K562 (cell line): ENCODE results near the gene TPD52L2. TPM values are rescaled to one million over a fixed set of nuclear protein-coding genes. Genes with fewer than 3 reads are reported as not detected.

ENCODE experiments used
- HMG20B ChIP-seq: fragments of 250-450 bp; sonication (Bioruptor Pico); IDR thresholded peaks from 2 replicates; pipeline ENCODE4 v1.5.0; 2021; ENCODE audit warnings: mild to moderate bottlenecking
- KDM4B ChIP-seq, 2 experiments: fragments of 450-650 bp in 1 of 2; sonication (generic) in 1 of 2; IDR thresholded peaks; 2 replicates each; pipeline ENCODE4 v1.6.1; 2016 to 2017; ENCODE audit warnings: borderline replicate concordance in 2 of 2, antibody characterized with exemption in 1 of 2, low read depth in 1 of 2, mild to moderate bottlenecking in 1 of 2
- POLR2AphosphoS5 ChIP-seq: IDR thresholded peaks from 2 replicates; pipeline ENCODE4 v1.6.1; 2011; ENCODE audit warnings: mild to moderate bottlenecking, low read depth, low read length, moderate library complexity; ENCODE audit not compliant: control insufficient read depth, insufficient read depth
- SMAD1 ChIP-seq: fragments of 150-350 bp; IDR thresholded peaks from 2 replicates; pipeline ENCODE4 v1.6.1; 2014; ENCODE audit warnings: low read length, low read depth; ENCODE audit not compliant: partially characterized antibody
- TRIM24 ChIP-seq, 2 experiments: fragments of 450-650 bp; IDR thresholded peaks; 2 replicates each; pipeline ENCODE4 v1.6.1; 2016
- polyA plus RNA-seq, 8 experiments: library from polyadenylated mRNA; depleted of rRNA in 4 of 8; stranded (reverse) in 5 of 8; unstranded in 3 of 8; fragments of >200 nt; fragmentation: Nextera tagmentation in 2 of 8; fragmentation: Illumina TruSeq in 1 of 8; extraction: Ambion mirVana in 2 of 8; extraction: Trizol in 1 of 8; gene quantifications; 2 replicates each; pipeline versions ENCODE4 v1.2.1 to v1.2.3, GENCODE V29; 2011 to 2014; ENCODE audit warnings: inconsistent platforms in 1 of 8, missing spikeins in 1 of 8
- total RNA-seq, 7 experiments: library from RNA; depleted of rRNA in 6 of 7; stranded (reverse); fragments of >200 nt in 6 of 7; fragmentation: Illumina TruSeq in 2 of 7; extraction: Trizol in 2 of 7; gene quantifications; 2 replicates each; pipeline versions ENCODE4 v1.2.1 to v1.2.3, GENCODE V29; 2011 to 2021; ENCODE audit warnings: low replicate concordance in 1 of 7
- TF ChIP-seq, protein P1 (sequence below): fragments of 200-600 bp; sonication (generic); IDR thresholded peaks from one replicate; pipeline ENCODE4 v1.6.1; 2012; ENCODE audit warnings: mild to moderate bottlenecking, low read depth, low read length, inconsistent platforms
- TF ChIP-seq, protein P2 (sequence below), 3 experiments: IDR thresholded peaks in 2 of 3; conservative IDR thresholded peaks in 1 of 3; 2 replicates each; pipeline ENCODE4 v1.5.1; 2011 to 2012; ENCODE audit warnings: low read length in 3 of 3, mild to moderate bottlenecking in 3 of 3, control low read depth in 2 of 3, improper control_type of control experiment in 1 of 3, inconsistent platforms in 1 of 3, low read depth in 1 of 3, mixed read lengths in 1 of 3, moderate library complexity in 1 of 3; ENCODE audit not compliant: insufficient read depth in 2 of 3
- TF ChIP-seq, protein P3 (sequence below): fragments of 150-350 bp; conservative IDR thresholded peaks from 2 replicates; pipeline ENCODE4 v1.6.1; 2014; ENCODE audit warnings: low read length
- TF ChIP-seq, protein P4 (sequence below): fragments of 450-650 bp; IDR thresholded peaks from 2 replicates; pipeline ENCODE4 v1.6.1; 2016; ENCODE audit warnings: low read depth, mild to moderate bottlenecking, moderate library complexity

TPD52L2 gene
- total and polyA plus RNA-seq, 9 of the 15 experiments (the other 6 are each of a cell fraction or from before 2014, with no cell fraction given) = 1.9 to 117 (median 74.6) TPM

DNA sequence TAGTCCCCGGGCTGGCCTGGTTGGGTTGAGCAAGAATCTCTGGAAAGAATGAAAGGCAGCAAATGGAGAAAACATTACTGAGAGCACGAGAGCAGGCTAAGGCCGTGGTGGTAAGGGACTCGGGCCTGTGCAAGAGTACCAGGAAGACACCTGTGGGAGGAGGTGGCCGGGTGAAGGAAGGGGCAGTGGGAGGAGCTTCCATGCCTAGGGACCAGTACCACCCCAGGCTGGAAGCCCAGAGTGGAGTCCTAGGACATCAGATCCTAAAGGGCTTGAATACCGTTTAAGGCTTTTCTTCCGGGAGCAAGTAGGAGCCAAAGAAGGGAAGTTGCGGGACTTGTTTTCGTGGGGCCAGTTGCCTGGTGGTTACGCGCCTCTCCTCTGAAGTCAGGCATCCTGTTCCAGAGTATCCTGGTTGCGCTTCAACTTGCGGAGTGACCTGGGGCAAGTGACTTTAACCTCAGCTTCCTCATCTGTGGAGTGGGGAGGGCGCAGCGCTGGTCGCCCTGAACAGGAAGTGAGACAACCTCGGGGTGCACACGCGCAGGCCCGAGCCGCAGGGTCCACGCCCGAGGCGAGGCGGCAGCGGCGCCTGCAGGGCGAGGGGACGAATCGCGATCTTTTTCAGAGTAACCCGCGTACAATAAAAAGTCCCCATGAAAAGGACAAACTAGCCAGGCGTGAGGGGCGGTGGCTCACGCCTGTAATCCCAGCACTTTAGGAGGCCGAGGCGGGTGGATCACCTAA lies 1.1 kb upstream of the TPD52L2 start (continued):
- TF ChIP-seq, protein P1, sequence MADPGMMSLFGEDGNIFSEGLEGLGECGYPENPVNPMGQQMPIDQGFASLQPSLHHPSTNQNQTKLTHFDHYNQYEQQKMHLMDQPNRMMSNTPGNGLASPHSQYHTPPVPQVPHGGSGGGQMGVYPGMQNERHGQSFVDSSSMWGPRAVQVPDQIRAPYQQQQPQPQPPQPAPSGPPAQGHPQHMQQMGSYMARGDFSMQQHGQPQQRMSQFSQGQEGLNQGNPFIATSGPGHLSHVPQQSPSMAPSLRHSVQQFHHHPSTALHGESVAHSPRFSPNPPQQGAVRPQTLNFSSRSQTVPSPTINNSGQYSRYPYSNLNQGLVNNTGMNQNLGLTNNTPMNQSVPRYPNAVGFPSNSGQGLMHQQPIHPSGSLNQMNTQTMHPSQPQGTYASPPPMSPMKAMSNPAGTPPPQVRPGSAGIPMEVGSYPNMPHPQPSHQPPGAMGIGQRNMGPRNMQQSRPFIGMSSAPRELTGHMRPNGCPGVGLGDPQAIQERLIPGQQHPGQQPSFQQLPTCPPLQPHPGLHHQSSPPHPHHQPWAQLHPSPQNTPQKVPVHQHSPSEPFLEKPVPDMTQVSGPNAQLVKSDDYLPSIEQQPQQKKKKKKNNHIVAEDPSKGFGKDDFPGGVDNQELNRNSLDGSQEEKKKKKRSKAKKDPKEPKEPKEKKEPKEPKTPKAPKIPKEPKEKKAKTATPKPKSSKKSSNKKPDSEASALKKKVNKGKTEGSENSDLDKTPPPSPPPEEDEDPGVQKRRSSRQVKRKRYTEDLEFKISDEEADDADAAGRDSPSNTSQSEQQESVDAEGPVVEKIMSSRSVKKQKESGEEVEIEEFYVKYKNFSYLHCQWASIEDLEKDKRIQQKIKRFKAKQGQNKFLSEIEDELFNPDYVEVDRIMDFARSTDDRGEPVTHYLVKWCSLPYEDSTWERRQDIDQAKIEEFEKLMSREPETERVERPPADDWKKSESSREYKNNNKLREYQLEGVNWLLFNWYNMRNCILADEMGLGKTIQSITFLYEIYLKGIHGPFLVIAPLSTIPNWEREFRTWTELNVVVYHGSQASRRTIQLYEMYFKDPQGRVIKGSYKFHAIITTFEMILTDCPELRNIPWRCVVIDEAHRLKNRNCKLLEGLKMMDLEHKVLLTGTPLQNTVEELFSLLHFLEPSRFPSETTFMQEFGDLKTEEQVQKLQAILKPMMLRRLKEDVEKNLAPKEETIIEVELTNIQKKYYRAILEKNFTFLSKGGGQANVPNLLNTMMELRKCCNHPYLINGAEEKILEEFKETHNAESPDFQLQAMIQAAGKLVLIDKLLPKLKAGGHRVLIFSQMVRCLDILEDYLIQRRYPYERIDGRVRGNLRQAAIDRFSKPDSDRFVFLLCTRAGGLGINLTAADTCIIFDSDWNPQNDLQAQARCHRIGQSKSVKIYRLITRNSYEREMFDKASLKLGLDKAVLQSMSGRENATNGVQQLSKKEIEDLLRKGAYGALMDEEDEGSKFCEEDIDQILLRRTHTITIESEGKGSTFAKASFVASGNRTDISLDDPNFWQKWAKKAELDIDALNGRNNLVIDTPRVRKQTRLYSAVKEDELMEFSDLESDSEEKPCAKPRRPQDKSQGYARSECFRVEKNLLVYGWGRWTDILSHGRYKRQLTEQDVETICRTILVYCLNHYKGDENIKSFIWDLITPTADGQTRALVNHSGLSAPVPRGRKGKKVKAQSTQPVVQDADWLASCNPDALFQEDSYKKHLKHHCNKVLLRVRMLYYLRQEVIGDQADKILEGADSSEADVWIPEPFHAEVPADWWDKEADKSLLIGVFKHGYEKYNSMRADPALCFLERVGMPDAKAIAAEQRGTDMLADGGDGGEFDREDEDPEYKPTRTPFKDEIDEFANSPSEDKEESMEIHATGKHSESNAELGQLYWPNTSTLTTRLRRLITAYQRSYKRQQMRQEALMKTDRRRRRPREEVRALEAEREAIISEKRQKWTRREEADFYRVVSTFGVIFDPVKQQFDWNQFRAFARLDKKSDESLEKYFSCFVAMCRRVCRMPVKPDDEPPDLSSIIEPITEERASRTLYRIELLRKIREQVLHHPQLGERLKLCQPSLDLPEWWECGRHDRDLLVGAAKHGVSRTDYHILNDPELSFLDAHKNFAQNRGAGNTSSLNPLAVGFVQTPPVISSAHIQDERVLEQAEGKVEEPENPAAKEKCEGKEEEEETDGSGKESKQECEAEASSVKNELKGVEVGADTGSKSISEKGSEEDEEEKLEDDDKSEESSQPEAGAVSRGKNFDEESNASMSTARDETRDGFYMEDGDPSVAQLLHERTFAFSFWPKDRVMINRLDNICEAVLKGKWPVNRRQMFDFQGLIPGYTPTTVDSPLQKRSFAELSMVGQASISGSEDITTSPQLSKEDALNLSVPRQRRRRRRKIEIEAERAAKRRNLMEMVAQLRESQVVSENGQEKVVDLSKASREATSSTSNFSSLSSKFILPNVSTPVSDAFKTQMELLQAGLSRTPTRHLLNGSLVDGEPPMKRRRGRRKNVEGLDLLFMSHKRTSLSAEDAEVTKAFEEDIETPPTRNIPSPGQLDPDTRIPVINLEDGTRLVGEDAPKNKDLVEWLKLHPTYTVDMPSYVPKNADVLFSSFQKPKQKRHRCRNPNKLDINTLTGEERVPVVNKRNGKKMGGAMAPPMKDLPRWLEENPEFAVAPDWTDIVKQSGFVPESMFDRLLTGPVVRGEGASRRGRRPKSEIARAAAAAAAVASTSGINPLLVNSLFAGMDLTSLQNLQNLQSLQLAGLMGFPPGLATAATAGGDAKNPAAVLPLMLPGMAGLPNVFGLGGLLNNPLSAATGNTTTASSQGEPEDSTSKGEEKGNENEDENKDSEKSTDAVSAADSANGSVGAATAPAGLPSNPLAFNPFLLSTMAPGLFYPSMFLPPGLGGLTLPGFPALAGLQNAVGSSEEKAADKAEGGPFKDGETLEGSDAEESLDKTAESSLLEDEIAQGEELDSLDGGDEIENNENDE = no peak
- TF ChIP-seq TRIM24 (IDR thresholded peaks at IDR 0.05) (no peak), POLR2AphosphoS5 (0 out of 2 replicates have a peak, but pooled peaks have one; percentile 33), SMAD1 (no peak), KDM4B (IDR thresholded peaks at IDR 0.05; ENCODE audit: borderline replicate concordance in 2 of 2, low read depth in 1 of 2) (0 out of 4 replicates have a peak, but pooled peaks of 1 of the 2 experiments have one; percentile 62), HMG20B (CRISPR knock-in tag) (no peak)
- TF ChIP-seq, protein P2, sequence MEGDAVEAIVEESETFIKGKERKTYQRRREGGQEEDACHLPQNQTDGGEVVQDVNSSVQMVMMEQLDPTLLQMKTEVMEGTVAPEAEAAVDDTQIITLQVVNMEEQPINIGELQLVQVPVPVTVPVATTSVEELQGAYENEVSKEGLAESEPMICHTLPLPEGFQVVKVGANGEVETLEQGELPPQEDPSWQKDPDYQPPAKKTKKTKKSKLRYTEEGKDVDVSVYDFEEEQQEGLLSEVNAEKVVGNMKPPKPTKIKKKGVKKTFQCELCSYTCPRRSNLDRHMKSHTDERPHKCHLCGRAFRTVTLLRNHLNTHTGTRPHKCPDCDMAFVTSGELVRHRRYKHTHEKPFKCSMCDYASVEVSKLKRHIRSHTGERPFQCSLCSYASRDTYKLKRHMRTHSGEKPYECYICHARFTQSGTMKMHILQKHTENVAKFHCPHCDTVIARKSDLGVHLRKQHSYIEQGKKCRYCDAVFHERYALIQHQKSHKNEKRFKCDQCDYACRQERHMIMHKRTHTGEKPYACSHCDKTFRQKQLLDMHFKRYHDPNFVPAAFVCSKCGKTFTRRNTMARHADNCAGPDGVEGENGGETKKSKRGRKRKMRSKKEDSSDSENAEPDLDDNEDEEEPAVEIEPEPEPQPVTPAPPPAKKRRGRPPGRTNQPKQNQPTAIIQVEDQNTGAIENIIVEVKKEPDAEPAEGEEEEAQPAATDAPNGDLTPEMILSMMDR (IDR thresholded peaks at IDR 0.05 in 2 of 3, conservative IDR thresholded peaks at IDR 0.05 in 1 of 3; ENCODE audit: insufficient read depth in 2 of 3, low read depth in 1 of 3, low read length in 3 of 3) = peak; percentile 88 to 96 (median 92)
- TF ChIP-seq, protein P3, sequence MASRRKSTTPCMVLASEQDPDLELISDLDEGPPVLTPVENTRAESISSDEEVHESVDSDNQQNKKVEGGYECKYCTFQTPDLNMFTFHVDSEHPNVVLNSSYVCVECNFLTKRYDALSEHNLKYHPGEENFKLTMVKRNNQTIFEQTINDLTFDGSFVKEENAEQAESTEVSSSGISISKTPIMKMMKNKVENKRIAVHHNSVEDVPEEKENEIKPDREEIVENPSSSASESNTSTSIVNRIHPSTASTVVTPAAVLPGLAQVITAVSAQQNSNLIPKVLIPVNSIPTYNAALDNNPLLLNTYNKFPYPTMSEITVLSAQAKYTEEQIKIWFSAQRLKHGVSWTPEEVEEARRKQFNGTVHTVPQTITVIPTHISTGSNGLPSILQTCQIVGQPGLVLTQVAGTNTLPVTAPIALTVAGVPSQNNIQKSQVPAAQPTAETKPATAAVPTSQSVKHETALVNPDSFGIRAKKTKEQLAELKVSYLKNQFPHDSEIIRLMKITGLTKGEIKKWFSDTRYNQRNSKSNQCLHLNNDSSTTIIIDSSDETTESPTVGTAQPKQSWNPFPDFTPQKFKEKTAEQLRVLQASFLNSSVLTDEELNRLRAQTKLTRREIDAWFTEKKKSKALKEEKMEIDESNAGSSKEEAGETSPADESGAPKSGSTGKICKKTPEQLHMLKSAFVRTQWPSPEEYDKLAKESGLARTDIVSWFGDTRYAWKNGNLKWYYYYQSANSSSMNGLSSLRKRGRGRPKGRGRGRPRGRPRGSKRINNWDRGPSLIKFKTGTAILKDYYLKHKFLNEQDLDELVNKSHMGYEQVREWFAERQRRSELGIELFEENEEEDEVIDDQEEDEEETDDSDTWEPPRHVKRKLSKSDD = 0 out of 2 replicates have a peak, but pooled peaks have one; percentile 41
- TF ChIP-seq, protein P4, sequence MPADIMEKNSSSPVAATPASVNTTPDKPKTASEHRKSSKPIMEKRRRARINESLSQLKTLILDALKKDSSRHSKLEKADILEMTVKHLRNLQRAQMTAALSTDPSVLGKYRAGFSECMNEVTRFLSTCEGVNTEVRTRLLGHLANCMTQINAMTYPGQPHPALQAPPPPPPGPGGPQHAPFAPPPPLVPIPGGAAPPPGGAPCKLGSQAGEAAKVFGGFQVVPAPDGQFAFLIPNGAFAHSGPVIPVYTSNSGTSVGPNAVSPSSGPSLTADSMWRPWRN = no peak
